ENCODE measurements around the gene CGN.
"Not testable (repeated sequence)": the region's sequence is repeated elsewhere in the genome, so short reads cannot be mapped to it uniquely, and the experiment has no call there.

CGN gene

DNA sequence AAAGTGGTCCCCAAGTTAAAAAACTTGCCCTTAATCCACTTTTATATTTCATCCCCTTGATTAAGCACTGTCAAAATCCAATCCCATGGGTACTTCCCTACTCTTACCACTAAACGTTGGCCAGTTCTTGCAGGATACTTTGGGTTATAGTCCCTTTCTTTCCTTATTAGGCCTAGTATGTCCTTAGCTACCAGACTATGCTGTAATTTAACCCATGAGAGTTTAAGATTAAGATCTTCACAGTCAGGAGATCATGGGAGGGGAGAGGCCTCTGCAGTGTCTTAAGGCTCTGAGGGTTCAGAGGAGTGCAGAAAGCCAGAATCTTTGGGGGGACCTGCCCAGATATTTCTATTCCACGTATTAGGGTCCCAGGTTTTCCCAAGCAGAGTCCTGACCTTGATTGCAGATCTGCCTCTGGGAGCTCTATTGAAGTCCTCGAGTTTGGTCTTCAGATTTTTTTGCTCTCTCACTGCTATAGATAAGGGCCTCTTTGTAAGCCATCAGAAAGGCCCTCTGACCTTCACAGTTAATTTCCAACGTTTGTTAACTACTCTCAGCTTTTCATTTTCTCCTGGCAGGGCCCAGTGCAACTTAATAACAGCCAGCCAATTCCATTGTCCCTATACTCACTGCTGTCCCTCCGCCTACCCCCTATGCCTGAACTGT lies 9.0 kb upstream of the CGN start:
- DNase-seq (ENCODE audit: low read depth), result no peak

DNA sequence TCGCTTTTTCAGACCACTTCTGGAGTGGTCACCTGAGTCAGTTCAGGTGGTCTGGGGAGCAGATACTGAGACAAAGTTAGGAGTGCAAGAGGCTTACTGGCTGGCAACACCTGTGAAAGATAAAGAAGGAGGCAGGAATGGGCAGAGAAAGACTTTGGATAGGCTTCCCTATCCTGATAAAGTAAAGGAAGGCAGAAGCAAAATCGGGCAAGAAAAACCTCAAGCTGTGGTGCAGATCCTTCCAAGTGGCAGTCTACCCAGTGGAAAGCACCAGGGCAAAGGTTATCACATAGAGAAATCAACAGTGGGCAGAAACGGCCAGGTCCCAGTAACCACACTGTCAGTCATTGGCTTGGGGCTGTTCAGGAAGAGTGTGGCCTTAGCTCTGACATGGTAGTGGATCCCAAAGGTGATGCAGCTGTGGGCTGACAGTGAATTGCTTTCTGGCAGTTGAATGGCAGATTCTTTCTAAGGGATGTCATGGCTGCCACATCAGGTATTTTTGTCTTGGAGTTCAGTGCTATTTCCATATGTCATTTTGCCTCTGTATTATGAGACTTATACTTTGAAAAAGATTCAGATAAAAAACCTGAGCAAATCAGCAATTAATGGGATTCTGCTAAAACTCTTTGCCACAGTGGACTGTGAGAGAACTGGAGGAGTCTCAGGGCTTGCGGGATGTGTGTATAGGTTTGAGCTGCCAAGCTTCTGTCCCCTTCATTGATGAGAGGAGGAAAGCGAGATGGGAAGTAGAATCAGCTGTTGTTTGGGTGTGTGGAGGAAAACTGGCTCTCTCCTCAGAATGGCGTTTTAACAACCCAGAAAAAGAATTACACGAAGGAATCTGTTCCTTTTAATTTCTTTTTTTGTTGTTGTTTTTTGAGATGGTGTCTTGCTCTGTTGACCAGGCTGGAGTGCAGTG lies 8.1 kb upstream of the CGN start:
- no peak for DNase-seq (ENCODE audit: low read depth)

DNA sequence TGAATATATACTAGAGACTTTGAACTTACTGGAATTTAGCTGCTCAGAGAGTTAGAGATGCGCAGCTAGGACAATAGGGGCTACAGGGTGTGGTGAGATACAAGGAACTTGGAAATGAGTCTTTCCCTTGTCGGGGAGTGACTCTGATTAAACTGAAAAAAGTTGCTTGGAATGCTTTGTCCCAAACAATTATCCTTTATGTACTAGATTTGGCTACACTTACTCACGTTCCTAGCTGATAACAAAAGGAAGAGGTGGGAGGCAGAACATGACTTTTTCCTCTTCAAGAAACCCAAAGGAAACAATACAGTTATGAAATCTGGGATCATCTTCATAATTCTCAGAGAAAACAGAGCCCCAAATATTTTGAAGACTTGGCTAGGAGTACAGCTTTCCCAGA lies 6.9 kb upstream of the CGN start:
- DNase-seq (ENCODE audit: low read depth), result no peak

DNA sequence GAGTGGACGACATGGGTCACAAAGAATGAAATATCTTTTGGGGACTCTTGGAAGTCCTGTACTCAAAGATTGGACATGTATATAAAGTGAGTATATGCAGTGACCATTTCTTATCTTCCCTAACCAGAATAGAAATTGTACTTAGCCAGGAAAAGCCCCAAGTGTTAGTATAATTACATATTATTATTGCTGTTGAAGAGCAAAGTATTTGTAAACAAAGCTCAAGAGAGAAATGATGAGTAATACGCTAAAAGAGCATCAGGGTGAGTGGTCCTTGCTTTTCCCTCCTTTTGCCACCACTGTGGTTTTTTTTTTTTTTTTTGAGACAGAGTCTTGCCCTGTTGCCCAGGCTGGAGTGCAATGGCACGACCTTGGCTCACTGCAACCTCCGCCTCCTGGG lies 6.4 kb upstream of the CGN start:
- no peak for DNase-seq (ENCODE audit: low read depth)

DNA sequence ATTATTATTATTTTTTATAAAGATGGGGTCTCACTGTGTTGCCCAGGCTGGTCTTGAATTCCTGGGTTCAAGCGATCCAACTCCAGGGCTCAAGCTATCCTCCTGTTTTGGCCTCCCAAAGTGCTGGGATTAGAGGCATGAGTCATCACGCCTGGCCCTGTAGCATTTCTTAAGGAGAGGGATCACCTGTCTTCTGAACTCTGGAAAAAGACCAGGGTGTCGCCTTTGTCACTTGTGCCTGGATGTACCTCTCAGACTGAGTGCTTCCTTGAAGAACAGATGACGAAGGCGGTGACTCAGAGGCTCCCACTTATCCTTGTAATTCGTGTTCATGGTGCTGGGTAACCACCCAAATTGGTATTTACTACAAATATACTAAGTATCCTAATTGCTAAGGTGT lies 2.4 kb upstream of the CGN start:
- DNase-seq (ENCODE audit: low read depth), result no peak

DNA sequence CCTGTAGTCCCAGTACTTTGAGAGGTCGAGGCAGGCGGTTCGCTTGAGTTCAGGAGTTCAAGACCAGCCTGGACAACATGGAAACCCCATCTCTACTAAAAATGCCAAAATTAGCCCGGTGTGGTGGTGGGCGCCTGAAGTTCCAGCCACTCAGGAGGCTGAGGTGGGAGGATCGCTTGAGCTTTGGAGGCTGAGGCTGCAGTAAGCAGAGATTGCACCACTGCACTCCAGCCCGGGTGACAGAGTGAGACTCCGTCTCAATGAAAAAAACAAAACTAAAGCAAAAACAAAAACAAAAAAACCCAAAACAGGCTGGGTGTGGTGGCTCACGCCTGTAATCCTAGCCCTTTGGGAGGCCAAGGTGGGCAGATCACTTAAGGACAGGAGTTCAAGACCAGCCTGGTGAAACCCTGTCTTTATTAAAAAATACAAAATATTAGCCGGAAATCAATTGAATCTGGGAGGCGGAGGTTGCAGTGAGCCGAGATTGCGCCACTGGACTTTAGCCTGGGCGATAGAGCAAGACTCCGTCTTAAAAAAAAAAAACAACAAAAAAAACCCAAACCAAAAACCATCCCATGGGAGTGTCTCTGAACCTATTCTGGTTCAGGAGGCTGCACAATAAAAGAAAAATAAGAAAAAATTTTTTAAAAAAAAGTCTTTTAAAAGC lies 1.7 kb upstream of the CGN start:
- DNase-seq (ENCODE audit: low read depth), result no peak

DNA sequence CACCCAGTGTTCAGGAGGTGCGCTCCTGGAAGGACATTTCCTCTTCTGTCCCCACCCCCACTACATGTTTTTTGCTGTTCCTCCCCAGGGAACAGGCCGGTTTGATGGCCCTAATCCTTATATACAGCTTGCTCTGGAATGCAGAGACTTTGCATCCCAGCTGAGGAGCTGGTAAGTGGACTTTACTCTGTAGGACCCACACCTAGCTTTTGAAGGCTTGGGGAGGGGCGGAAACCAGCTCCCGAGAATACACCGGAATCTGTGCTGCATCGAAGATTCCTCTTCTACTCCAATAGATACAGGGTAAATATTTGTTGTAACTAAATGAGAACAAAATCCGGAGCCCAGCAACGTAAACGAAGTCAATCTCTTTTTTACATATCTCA lies 1.2 kb upstream of the CGN start:
- no peak for DNase-seq (ENCODE audit: low read depth)

DNA sequence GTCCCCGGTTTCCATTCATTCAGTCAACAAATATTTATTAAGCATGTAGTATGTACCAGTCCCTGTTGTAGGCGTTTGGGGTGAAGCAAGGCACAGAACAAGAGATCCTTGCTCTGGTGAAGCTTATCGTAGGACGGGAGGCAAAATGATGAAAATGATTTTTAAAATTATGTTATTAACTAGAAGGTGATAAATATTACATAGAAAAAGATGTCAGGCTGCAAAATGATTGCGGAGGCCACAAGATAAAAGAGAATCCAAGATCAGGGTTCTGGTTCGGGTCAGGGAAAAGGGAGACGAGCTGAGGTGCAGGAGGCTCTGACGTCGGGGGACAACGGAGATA lies 602 bp upstream of the CGN start:
- DNase-seq (ENCODE audit: low read depth), result no peak

DNA sequence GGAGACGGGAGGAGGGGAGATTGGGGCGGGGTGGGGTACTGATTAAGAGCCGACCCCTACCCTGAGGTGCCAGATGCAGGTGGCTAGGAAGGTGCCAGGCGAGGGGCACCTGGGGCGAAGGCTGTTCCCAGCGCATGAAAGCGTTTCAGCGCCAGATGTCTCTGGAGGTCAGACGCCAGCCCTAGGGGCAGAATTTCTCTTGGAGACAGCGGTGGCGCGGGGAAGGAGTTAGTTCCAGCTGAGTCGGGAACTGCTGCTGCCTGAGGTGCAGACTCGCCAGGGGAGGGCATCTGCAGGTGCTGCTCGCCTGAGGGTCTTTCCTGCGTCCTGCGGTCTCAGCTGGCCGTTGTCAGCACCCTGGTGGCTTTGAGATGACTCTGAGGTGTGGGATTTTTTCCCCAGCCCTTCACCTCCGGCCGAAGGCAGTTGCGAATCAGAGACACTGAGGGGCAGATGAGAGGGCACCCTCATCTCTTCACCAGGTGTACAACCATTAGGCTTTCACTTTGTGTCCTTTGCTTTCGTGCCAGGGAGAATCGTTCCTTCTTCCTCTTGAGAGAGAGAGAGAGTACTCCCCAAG lies 539 bp downstream of the CGN start:
- no peak for DNase-seq (ENCODE audit: low read depth)

DNA sequence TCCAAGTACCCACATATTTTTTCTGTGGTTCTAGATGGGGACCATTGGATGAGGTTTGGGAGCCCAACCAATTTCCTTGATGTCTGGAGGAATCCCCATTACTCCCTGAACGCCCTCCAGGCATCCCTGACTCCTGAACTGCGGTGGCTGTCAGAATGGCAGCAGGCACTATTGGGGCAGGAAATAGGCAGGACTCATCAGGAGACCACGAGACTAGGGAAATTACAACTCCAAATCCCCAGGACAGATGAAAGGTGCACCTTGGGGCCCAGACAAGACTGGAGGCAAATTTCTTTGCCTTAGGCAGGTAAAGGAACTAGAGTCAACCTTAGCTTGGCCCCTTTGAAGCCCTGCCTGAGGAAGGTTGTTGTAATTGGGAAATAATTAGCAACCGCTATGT lies 1.1 kb downstream of the CGN start:
- no peak for DNase-seq (ENCODE audit: low read depth)

DNA sequence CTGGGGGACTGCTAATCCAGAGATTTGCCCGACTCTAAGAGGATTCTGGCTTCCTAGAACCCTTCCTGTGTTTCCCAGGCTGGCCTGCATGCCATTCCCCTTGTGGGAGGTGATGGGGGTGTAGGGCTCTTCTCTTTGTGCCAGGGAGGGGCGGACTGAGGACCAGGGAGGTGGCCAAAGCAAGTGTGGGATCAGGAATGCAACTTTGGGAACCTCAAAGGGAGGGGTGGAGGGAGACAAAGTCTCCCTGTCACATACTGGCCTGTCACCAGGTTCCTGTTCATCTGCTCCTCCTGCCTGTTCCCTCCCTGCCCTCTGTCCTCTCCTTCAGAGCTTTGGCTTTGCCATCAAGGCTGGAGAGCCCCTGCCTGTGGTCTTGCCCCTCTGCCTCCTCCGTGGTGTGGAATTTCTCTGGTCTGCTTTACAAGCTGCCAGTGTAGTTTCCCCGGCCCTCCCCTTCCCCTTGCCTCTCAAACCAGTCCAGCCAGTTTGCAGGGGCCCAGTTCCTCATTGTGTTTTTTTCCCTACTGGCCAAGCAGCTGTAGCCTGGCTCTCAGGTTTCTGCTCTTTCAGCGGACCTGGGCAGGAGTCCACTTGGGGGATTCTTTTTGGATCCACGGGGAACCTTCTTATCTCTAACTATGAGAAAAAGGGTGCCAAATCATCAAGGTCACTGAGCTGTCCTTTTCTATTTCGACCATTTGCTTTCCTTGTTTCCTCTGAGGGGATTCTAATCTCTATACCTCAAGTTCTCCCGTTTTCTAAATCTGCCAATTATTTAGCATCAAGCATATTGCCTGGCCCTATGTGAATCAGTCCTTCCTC lies 1.8 kb downstream of the CGN start:
- DNase-seq (ENCODE audit: low read depth), result no peak

DNA sequence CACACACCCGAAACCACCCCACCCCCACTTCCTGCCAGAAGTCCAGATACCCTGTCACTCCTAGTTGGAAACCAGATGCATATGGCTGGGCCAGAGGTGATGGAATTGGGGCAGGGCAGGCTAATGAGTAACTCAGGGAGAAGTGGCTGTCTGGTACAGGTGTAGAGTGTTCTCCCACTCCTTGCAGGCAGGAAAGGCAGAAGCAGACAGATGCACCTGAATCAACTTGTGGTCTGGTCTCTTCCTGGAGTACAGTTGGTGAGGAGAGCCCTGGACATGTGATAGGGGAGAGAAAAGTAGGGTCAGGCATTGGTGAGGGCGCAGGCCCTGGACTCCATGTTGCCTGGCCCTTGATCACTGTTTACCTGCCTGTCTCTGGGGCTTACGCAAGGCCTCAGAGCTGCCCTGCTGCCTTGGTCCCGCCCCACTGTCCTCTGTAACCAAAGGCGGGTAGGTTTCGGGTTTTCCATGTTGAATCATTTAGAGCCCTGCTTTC lies 2.5 kb downstream of the CGN start:
- no peak for DNase-seq (ENCODE audit: low read depth)

DNA sequence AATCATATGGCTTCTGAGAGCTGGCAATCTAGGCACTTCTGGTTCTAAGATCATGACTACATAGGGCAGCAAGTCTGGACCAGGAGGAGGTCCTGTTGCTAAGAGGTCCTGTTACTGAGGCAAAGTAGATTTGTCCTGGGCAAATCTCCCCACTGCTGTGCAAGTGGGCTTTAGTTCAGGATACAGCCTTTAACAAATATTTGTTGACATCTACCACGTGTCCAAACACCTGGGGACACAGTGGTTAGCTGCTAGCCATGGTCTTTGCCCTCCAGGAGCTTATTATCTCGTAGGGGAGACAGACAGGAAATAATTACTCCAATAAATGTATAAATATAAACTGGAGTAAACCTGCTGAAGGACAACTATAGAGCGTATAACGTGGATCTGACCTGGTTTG lies 3.2 kb downstream of the CGN start:
- DNase-seq (ENCODE audit: low read depth), result no peak

DNA sequence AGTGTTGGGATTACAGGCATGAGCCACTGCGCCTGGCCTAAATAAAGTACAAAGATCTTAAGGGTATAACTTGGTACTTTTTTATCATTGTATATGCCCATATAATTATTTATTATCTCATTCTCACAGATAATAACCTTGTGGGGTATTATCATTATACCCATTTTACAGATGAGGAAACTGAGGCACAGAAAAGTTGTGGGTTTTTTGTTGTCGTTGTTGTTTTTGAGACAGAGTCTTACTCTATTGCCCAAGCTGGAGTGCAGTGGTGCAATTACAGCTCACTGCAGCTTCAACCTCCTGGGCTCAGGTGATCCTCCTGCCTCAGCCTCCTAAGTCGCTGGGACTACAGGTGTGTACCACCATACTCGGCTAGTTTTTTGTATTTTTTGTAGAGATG lies 4.1 kb downstream of the CGN start:
- no peak for DNase-seq (ENCODE audit: low read depth)

DNA sequence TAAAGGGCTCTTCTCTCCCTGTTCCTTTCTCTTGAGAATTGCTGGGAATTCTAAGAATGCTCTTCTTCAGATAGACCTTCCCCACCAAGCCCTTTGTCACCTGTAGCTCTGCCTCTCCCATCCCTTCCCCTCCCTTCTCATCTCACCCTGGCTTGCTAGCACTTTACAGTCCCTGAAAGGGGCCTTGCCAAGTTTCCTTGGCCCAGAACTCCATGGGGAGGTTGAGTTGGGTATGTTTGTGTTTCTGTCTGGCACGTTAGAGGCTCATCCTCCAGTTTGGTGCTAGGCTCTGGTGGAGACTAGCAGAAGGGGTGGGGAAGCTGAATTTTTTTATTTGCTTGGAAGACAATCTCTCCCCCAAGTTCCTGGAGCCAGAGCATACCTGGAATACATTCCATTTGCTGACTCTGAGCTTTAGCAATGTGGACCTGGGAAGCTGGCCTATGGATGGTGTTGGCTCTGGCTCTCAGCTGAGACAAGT lies 4.9 kb downstream of the CGN start:
- no peak for DNase-seq (ENCODE audit: low read depth)

DNA sequence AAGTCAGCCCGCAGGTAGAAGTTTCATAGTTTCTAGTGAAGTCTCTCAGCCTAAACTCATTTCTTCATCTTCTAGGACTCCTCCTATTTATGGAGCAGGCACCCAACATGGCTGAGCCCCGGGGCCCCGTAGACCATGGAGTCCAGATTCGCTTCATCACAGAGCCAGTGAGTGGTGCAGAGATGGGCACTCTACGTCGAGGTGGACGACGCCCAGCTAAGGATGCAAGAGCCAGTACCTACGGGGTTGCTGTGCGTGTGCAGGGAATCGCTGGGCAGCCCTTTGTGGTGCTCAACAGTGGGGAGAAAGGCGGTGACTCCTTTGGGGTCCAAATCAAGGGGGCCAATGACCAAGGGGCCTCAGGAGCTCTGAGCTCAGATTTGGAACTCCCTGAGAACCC lies 7.2 kb downstream of the CGN start:
- no peak for DNase-seq (ENCODE audit: low read depth)

DNA sequence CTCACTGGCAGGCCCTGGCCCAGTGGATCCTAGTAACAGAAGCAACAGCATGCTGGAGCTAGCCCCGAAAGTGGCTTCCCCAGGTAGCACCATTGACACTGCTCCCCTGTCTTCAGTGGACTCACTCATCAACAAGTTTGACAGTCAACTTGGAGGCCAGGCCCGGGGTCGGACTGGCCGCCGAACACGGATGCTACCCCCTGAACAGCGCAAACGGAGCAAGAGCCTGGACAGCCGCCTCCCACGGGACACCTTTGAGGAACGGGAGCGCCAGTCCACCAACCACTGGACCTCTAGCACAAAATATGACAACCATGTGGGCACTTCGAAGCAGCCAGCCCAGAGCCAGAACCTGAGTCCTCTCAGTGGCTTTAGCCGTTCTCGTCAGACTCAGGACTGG lies 7.7 kb downstream of the CGN start:
- no peak for DNase-seq (ENCODE audit: low read depth)

DNA sequence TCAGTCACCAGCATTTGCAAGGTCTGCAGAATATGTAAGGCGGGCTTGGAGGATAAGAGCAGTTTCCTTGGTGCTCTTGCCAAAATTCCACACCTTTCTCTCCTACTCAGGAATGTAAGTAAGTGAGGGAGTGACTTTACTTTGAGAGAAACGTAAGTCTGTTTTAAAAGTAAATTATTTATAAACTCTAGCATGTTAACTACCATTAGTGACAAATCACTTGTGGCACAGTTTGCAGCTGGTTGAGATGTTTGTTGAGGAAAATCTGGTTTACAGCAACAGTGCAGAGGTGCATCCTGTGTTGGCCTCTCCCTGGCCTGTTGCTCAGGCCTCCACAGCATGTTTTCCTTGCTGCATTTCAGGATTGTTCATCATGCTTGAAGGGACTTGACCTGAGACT lies 8.5 kb downstream of the CGN start:
- no peak for DNase-seq (ENCODE audit: low read depth)

DNA sequence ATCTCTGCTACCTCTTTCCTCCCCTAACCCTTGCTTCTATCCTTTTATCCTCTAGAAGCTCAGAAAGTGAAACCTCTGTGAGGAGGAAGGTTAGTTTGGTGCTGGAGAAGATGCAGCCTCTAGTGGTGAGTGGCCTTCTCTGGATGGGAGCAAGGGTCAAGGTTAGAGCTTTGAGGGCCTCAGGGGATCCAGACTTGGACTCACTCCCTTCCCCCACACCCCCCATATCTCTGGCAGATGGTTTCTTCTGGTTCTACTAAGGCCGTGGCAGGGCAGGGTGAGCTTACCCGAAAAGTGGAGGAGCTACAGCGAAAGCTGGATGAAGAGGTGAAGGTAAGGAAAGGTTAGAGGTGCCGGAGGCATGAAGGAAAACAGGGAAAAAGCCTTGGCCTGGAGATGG lies 9.2 kb downstream of the CGN start:
- DNase-seq (ENCODE audit: low read depth), result no peak

DNA sequence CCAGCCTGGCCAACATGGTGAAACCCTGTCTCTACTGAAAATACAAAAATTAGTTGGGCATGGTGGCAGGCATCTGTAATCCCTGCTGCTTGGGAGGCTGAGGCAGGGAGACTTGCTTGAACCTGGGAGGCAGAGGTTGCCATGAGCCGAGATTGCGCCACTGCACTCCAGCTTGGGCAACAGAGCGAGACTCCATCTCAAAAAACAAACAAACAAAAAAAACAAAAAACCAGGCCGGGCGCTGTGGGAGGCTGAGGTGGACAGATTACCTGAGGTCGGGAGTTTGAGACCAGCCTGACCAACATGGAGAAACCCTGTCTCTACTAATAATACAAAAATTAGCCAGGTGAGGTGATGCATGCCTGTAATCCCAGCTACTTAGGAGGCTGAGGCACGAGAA lies 11.2 kb downstream of the CGN start:
- DNase-seq (ENCODE audit: low read depth), result not testable (repeated sequence)

DNA sequence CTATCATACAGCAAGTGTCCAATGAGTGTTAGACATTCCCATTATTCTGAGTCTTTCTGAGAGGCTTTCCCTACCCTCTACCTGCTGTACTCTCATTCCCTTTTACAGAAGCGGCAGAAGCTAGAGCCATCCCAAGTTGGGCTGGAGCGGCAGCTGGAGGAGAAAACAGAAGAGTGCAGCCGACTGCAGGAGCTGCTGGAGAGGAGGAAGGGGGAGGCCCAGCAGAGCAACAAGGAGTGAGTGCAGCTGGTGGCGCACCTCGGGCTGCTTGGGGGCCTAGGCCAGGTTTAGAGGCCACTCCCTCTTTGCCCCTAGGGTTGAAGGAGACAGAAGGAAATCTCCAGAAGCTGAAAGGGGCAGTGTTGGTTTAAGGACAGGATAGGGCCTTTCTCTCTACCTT lies 12.1 kb downstream of the CGN start:
- no peak for DNase-seq (ENCODE audit: low read depth)

DNA sequence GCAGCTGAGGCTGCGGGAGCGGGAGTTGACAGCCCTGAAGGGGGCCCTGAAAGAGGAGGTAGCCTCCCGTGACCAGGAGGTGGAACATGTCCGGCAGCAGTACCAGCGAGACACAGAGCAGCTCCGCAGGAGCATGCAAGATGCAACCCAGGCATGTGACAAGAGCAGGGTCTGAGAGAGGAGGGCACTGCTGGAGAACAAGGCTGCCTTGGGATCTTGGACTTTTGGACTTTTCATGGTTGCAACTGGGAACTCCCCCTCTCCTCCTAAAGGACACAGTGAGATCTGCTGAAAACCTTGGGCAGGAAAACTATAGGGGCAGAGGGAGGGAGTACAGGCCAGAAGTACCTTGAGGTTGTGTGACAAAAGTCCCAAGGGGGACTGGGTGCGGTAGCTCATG lies 13.5 kb downstream of the CGN start:
- DNase-seq (ENCODE audit: low read depth), result no peak

Measured in fibroblast of gingiva (primary cell).